PC-9 (cell line): ENCODE data around the gene MIB2. TPM values are rescaled to one million over a fixed set of nuclear protein-coding genes. Genes with fewer than 3 reads are reported as not detected.

Experiments
- BruUV-seq: library from RNA; stranded (reverse); fragments of 400-500 nt; replicated peaks from 2 replicates; lab custom pipeline; 2021; lab: Mats Ljungman, UMichigan
- CTCF ChIA-PET: fragments of 300-600 bp; sonication (Branson Sonifier 250); formaldehyde crosslinking; loops from one replicate; lab custom pipeline; 2022; ENCODE audit warnings: antibody characterized with exemption; lab: Charles Lee
- POLR2A ChIA-PET: fragments of 300-600 bp; sonication (Branson Sonifier 250); formaldehyde crosslinking; loops from one replicate; lab custom pipeline; 2022; ENCODE audit warnings: antibody characterized with exemption; ENCODE audit not compliant: unreplicated experiment; lab: Charles Lee
- DNase-seq, 2 experiments: peaks; one replicate each; pipeline versions ENCODE4 v3.0.0 to v3.0.0-alpha.2; 2015 to 2022; ENCODE audit warnings: mixed read lengths in 1 of 2
- H2AFZ ChIP-seq: fragments of 200-600 bp; sonication (generic); 2 replicates; pipeline ENCODE4 v1.8.1; 2017; ENCODE audit warnings: antibody characterized with exemption
- H3F3A ChIP-seq: fragments of 200-600 bp; sonication (generic); 2 replicates; pipeline ENCODE4 v1.8.1; 2017; ENCODE audit warnings: antibody characterized with exemption, mild to moderate bottlenecking, low read depth; ENCODE audit not compliant: insufficient read depth
- H3K27ac ChIP-seq: fragments of 200-600 bp; sonication (generic); 2 replicates; pipeline ENCODE4 v1.6.1; 2016; ENCODE audit warnings: mixed run types
- H3K27me3 ChIP-seq: fragments of 200-600 bp; sonication (generic); 2 replicates; pipeline ENCODE4 v1.6.1; 2016; ENCODE audit warnings: low read depth, mixed run types; ENCODE audit not compliant: insufficient read depth
- H3K36me3 ChIP-seq: fragments of 200-600 bp; sonication (generic); 2 replicates; pipeline ENCODE4 v1.6.1; 2016; ENCODE audit warnings: low read depth, mixed run types
- H3K4me1 ChIP-seq: fragments of 200-600 bp; sonication (generic); replicated peaks from 2 replicates; pipeline ENCODE4 v1.6.1; 2016; ENCODE audit warnings: mixed run types; ENCODE audit not compliant: insufficient read depth
- H3K4me2 ChIP-seq: fragments of 200-600 bp; sonication (generic); 2 replicates; pipeline ENCODE4 v1.6.1; 2017; ENCODE audit warnings: mixed run types
- H3K4me3 ChIP-seq: fragments of 200-600 bp; sonication (generic); 2 replicates; pipeline ENCODE4 v1.6.1; 2016; ENCODE audit warnings: mixed run types
- H3K79me2 ChIP-seq: fragments of 200-600 bp; sonication (generic); 2 replicates; pipeline ENCODE4 v1.6.1; 2017; ENCODE audit warnings: low read depth, mixed run types
- H3K9me2 ChIP-seq: fragments of 200-600 bp; sonication (generic); 2 replicates; pipeline ENCODE4 v1.8.1; 2017; ENCODE audit warnings: mild to moderate bottlenecking; ENCODE audit not compliant: insufficient read depth
- H3K9me3 ChIP-seq: fragments of 200-600 bp; sonication (generic); 2 replicates; pipeline ENCODE4 v1.8.1; 2016; ENCODE audit warnings: low read depth; ENCODE audit not compliant: insufficient read depth
- H4K20me1 ChIP-seq: fragments of 200-600 bp; sonication (generic); 2 replicates; pipeline ENCODE4 v1.8.1; 2017; ENCODE audit not compliant: insufficient read depth
- EZH2 ChIP-seq: fragments of 200-600 bp; sonication (generic); IDR thresholded peaks from 2 replicates; pipeline ENCODE4 v1.8.0; 2017; ENCODE audit warnings: antibody characterized with exemption, low read depth
- intact Hi-C: fragments of 100-400 bp; cut with micrococcal nuclease; formaldehyde crosslinking; loops from one replicate; pipeline ENCODE4 v1.10.0; 2022; ENCODE audit not compliant: unreplicated experiment
- total RNA-seq: library from RNA; stranded (reverse); gene quantifications from 2 replicates; pipeline ENCODE4 v1.2.3, GENCODE V29; 2021
- TF ChIP-seq, protein P1 (sequence below): fragments of 200-600 bp; sonication (generic); conservative IDR thresholded peaks from 2 replicates; pipeline ENCODE4 v1.6.1; 2017; ENCODE audit warnings: mixed run types, antibody characterized with exemption, mild to moderate bottlenecking, moderate library complexity

Gene MIB2
- total RNA-seq, 1 experiment from 2014 or later: 75.0 TPM

DNA sequence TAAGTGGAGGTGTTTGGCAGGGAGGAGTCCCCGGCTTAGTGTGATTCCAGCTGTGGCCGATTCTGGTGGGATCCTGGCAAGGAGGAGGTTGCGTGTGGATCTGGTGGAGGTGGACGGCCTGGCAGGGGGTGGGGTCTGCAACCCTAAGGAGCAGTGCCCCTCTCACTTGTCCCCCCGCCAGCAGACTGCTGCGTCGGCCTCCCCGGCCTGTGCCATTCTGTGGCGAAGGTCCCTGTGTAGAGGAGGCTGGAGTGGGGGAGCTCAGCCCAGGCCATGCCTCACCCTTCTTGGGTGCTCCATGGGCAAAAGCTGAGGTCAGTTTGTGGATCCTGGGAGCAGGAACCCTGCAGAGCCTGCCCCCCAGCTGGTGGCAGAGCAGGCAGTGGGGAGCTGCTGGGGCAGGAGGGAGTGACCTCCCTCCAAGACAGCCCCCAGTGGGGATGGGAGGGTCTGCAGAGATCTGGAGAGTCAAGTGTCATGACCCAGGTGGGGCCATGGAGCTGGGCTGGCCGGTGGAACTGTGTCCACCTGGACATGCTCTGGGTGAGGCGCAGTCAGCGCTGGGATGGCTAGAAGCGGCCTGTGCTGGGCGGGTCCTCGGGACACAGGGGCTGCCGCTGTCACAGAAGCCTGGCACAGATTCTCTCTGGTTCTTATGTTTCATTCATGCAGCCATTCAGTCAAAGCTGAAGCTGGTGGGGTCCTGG is 5.3 kb downstream of the MIB2 start:
- no TSS peak for BruUV-seq
- Histone ChIP-seq H3K9me3 (no peaks in the 10 kb centered on the region), H3K4me3 (no peak overlapping the region), H3K79me2 (peaks cover 9% of the 10 kb centered on the region), H3K27me3 (no peaks in the 10 kb centered on the region), H4K20me1 (no peaks in the 10 kb centered on the region), H3K9me2 (no peaks in the 10 kb centered on the region), H3K4me1 (peaks cover 8% of the 10 kb centered on the region), H3K27ac (no peak overlapping the region), H2AFZ (no peak overlapping the region), H3F3A (peaks cover 4% of the 10 kb centered on the region; the same call in 1 of the 2 replicates), H3K4me2 (no peak overlapping the region), H3K36me3 (no peaks in the 10 kb centered on the region)
- intact Hi-C loops: no loop called here
- DNase-seq: no peak
- TF ChIP-seq EZH2: no peak
- TF ChIP-seq, protein P1, sequence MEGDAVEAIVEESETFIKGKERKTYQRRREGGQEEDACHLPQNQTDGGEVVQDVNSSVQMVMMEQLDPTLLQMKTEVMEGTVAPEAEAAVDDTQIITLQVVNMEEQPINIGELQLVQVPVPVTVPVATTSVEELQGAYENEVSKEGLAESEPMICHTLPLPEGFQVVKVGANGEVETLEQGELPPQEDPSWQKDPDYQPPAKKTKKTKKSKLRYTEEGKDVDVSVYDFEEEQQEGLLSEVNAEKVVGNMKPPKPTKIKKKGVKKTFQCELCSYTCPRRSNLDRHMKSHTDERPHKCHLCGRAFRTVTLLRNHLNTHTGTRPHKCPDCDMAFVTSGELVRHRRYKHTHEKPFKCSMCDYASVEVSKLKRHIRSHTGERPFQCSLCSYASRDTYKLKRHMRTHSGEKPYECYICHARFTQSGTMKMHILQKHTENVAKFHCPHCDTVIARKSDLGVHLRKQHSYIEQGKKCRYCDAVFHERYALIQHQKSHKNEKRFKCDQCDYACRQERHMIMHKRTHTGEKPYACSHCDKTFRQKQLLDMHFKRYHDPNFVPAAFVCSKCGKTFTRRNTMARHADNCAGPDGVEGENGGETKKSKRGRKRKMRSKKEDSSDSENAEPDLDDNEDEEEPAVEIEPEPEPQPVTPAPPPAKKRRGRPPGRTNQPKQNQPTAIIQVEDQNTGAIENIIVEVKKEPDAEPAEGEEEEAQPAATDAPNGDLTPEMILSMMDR: no peak
- ChIA-PET CTCF (interaction anchor here (0.6 kb wide), 2 partner anchors 156 to 291 kb away, joined by 3 read pairs; no protein-coding TSS in a partner anchor), POLR2A (no interaction called here)

DNA sequence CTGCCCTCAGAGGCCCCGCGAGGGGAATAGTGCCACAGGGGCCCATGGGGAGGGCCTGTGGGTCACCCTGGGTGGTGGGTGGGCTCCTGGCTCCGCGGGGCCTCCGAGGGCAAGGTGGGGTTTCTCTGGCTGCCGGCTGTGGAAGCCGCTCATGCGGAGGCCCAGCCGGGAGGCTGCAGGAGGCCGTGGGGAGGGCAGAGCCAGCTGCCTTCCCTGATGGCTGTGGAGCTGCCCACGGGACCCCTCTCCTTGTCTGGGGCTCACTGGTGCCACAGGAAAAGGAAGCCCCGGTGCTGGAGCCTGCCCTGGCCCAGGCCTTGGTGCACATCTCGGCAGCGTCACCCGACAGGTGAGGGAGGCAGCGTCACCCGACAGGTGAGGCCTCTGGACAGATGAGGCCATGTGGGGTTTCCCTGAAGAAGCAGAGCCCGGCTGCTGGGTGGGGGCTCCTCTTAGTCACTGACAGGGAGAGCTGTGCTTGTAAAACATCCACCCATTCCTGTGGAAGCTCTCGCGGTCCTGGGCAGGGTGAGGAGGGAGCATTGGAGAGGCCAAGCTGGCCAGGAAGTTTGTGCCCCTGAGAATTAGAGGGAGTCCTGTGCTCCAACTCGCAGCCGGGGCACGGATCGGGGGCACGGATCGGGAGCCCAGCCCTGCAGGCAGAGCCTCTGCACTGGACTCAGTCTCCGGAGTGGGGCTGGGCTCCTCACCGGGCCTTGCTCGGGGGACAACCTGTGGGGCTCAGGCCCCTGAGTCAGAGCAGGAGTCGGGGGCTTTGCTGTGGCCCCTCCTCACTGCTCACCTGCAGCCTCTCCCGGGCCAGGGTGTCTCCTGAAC is 6.1 kb downstream of the MIB2 start:
- BruUV-seq: no TSS peak
- Histone ChIP-seq H3K4me1 (peaks cover 8% of the 10 kb centered on the region), H3K9me3 (no peaks in the 10 kb centered on the region), H3K79me2 (peaks cover 7% of the 10 kb centered on the region), H3K36me3 (no peaks in the 10 kb centered on the region), H4K20me1 (no peaks in the 10 kb centered on the region), H3K4me3 (no peak overlapping the region), H2AFZ (no peak overlapping the region), H3F3A (peaks cover 4% of the 10 kb centered on the region; the same call in 1 of the 2 replicates), H3K27ac (no peak overlapping the region), H3K27me3 (no peaks in the 10 kb centered on the region), H3K4me2 (no peak overlapping the region), H3K9me2 (no peaks in the 10 kb centered on the region)
- ChIA-PET CTCF (interaction anchor here (0.6 kb wide), 1 partner anchor 155 kb away, joined by 3 read pairs; no protein-coding TSS in a partner anchor), POLR2A (no interaction called here)
- no peak for DNase-seq
- intact Hi-C loops: no loop called here
- TF ChIP-seq, protein P1: no peak
- no peak for TF ChIP-seq EZH2

DNA sequence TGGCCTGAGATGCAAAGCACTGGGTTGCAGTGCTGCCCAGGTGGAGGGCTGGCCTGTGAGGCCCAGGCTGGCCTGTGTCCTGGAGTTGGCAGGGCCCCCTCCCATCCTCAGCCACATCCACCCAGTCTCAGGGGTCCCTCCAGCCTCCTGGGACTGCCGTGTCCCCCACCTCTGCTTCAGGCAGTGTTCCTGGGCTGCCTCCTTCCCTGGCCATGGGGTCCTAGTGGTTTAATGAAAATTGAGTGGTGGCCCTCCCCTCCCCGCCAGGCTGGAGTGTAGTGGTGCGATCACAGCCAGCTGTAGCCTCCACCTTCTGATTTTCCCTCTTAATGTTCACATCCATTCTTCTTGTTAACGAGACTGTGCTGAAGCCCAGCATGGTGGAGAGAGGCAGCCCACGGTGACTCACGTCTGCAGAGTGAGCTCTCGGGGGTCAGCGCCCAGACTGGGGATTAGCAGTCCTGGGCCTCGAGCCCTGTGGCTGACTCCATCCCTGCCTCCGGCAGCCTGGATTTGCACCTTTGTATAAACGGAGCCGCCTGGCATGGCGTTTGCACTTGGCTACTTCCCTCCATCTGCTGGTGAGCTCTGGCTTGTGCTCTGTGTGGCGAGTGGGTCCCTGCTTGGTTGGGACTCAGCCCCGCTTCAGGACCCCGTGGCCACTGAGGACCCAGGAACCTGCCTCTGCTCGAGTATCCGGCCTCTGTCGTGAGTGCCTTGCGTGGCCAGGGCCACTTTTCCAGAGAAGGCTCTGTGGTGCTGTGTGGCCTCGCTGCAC is 6.9 kb downstream of the MIB2 start:
- CTCF ChIA-PET: no interaction called here
- intact Hi-C loops: no loop called here
- TF ChIP-seq, protein P1: no peak
- no peak for TF ChIP-seq EZH2

More for the DNA sequence above, 6.9 kb downstream of the MIB2 start:
- POLR2A ChIA-PET: interaction anchor here (0.6 kb wide), 1 partner anchor 8 kb away, joined by 7 read pairs; no protein-coding TSS in a partner anchor
- no peaks in the 10 kb centered on the region for H3K27me3 ChIP-seq
- no peak overlapping the region for H3K27ac ChIP-seq
- H3F3A ChIP-seq: peaks cover 4% of the 10 kb centered on the region; the same call in 1 of the 2 replicates
- no peak overlapping the region for H3K4me2 ChIP-seq
- H3K79me2 ChIP-seq: no peaks in the 10 kb centered on the region
- H3K9me2 ChIP-seq: no peaks in the 10 kb centered on the region
- no peaks in the 10 kb centered on the region for H4K20me1 ChIP-seq
- no peak for DNase-seq
- H3K4me1 ChIP-seq: 0 out of 2 replicates have a peak, but pooled peaks cover under 1% of the 10 kb centered on the region
- no peak overlapping the region for H2AFZ ChIP-seq
- BruUV-seq: no TSS peak
- H3K9me3 ChIP-seq: no peaks in the 10 kb centered on the region
- no peaks in the 10 kb centered on the region for H3K36me3 ChIP-seq
- no peak overlapping the region for H3K4me3 ChIP-seq
